ENCODE measurements around the gene S1PR4.

S1PR4 gene

GRCh38 chr19:3188627-3189596, 10.3 kb downstream of the S1PR4 start:
- TF ChIP-seq FOXM1 (IDR thresholded peaks at IDR 0.05; ENCODE audit: borderline replicate concordance, low read depth) = no peak
- TF ChIP-seq TEAD4 (IDR thresholded peaks at IDR 0.05) = no peak
- no peak for TF ChIP-seq EGR1 (IDR thresholded peaks at IDR 0.05)
- no peak for TF ChIP-seq TCF12 (IDR thresholded peaks at IDR 0.05; ENCODE audit: low read depth)
- no peak for TF ChIP-seq MAX (IDR thresholded peaks at IDR 0.05)
- no peak for TF ChIP-seq ZBTB7A (IDR thresholded peaks at IDR 0.05; ENCODE audit: low read depth)
- no peak for TF ChIP-seq CREB1 (IDR thresholded peaks at IDR 0.05; ENCODE audit: low read depth)
- TF ChIP-seq TAF1 (IDR thresholded peaks at IDR 0.05; ENCODE audit: low read depth) = no peak
- TF ChIP-seq YY1 (IDR thresholded peaks at IDR 0.05; ENCODE audit: low read depth) = no peak
- no peak for TF ChIP-seq CEBPB (IDR thresholded peaks at IDR 0.05)
- no peak for TF ChIP-seq EP300 (IDR thresholded peaks at IDR 0.05; ENCODE audit: borderline replicate concordance)
- no peak for TF ChIP-seq NFIC (IDR thresholded peaks at IDR 0.05)
- no peak for TF ChIP-seq RAD21 (IDR thresholded peaks at IDR 0.05; ENCODE audit: low read depth)
- TF ChIP-seq REST (IDR thresholded peaks at IDR 0.05; ENCODE audit: low read depth) = no peak
- TF ChIP-seq USF1 (IDR thresholded peaks at IDR 0.05) = no peak

GRCh38 chr19:3189702-3190469, 11.3 kb downstream of the S1PR4 start:
- TF ChIP-seq TCF12 (IDR thresholded peaks at IDR 0.05; ENCODE audit: low read depth) = no peak
- TF ChIP-seq RAD21 (IDR thresholded peaks at IDR 0.05; ENCODE audit: low read depth) = no peak

- TF ChIP-seq TAF1 (IDR thresholded peaks at IDR 0.05; ENCODE audit: low read depth) (no peak), USF1 (IDR thresholded peaks at IDR 0.05) (no peak), FOXM1 (IDR thresholded peaks at IDR 0.05; ENCODE audit: borderline replicate concordance, low read depth) (no peak), EGR1 (IDR thresholded peaks at IDR 0.05) (no peak), TCF12 (IDR thresholded peaks at IDR 0.05; ENCODE audit: low read depth) (no peak), ZBTB7A (IDR thresholded peaks at IDR 0.05; ENCODE audit: low read depth) (no peak), TEAD4 (IDR thresholded peaks at IDR 0.05) (no peak), REST (IDR thresholded peaks at IDR 0.05; ENCODE audit: low read depth) (no peak), CEBPB (IDR thresholded peaks at IDR 0.05) (no peak), MAX (IDR thresholded peaks at IDR 0.05) (no peak), RAD21 (IDR thresholded peaks at IDR 0.05; ENCODE audit: low read depth) (no peak), EP300 (IDR thresholded peaks at IDR 0.05; ENCODE audit: borderline replicate concordance) (no peak)
Measured at GRCh38 chr19:3190470-3190770, 11.9 kb downstream of the S1PR4 start.

GRCh38 chr19:3190921-3191805, 12.6 kb downstream of the S1PR4 start:
- TF ChIP-seq TEAD4 (IDR thresholded peaks at IDR 0.05) (no peak), TCF12 (IDR thresholded peaks at IDR 0.05; ENCODE audit: low read depth) (no peak), USF1 (IDR thresholded peaks at IDR 0.05) (no peak), REST (IDR thresholded peaks at IDR 0.05; ENCODE audit: low read depth) (no peak), ZBTB7A (IDR thresholded peaks at IDR 0.05; ENCODE audit: low read depth) (no peak), RAD21 (IDR thresholded peaks at IDR 0.05; ENCODE audit: low read depth) (no peak), EP300 (IDR thresholded peaks at IDR 0.05; ENCODE audit: borderline replicate concordance) (no peak), MAX (IDR thresholded peaks at IDR 0.05) (no peak), YY1 (IDR thresholded peaks at IDR 0.05; ENCODE audit: low read depth) (no peak), CREB1 (IDR thresholded peaks at IDR 0.05; ENCODE audit: low read depth) (no peak), FOXM1 (IDR thresholded peaks at IDR 0.05; ENCODE audit: borderline replicate concordance, low read depth) (no peak), NFIC (IDR thresholded peaks at IDR 0.05) (no peak), EGR1 (IDR thresholded peaks at IDR 0.05) (no peak), CEBPB (IDR thresholded peaks at IDR 0.05) (no peak), TAF1 (IDR thresholded peaks at IDR 0.05; ENCODE audit: low read depth) (no peak)

Data from Ishikawa (cell line).